Ovary (tissue), 9 donors: ENCODE measurements around the gene CYP2S1. TPM values are rescaled to one million over a fixed set of nuclear protein-coding genes. Genes with fewer than 3 reads are reported as not detected.

Experiments used
- DNase-seq, 5 donors: peaks; one replicate each; pipeline ENCODE4 v3.0.0-alpha.2; 2019 to 2020
- H3K27ac ChIP-seq, 2 donors: fragments of 200-600 bp; one replicate each; pipeline versions ENCODE4 v1.5.1 to v1.8.0; 2019 to 2022
- H3K27me3 ChIP-seq: fragments of 200-600 bp; one replicate; pipeline ENCODE4 v1.8.0; 2022
- H3K36me3 ChIP-seq: fragments of 200-600 bp; sonication (generic); one replicate; pipeline ENCODE4 v1.5.1; 2019
- H3K4me1 ChIP-seq: one replicate; pipeline ENCODE4 v1.8.1; 2013; ENCODE audit warnings: mild to moderate bottlenecking, moderate library complexity; ENCODE audit not compliant: insufficient read depth
- H3K4me3 ChIP-seq: fragments of 200-600 bp; sonication (generic); one replicate; pipeline ENCODE4 v1.5.1; 2017
- H3K9me3 ChIP-seq, 2 donors: fragments of 200-600 bp in 1 of 2; sonication (generic) in 1 of 2; one replicate each; pipeline versions ENCODE4 v1.5.1 to v1.8.1; 2013 to 2019; ENCODE audit warnings: mild to moderate bottlenecking in 1 of 2, moderate library complexity in 1 of 2
- EP300 ChIP-seq: sonication (generic); formaldehyde crosslinking; IDR thresholded peaks from one replicate; pipeline ENCODE4 v1.6.1; 2017; ENCODE audit warnings: antibody characterized with exemption
- POLR2A ChIP-seq: fragments of 450-650 bp; IDR thresholded peaks from one replicate; pipeline ENCODE4 v1.6.1; 2017; ENCODE audit warnings: antibody characterized with exemption, mild to moderate bottlenecking, moderate library complexity
- WGBS, 3 donors: extraction: QIAGEN DNeasy Blood & Tissue Kit in 1 of 3; methylation state at CpG; one replicate each; pipeline versions ENCODE4 v1.1.5 to v1.1.7; 2013 to 2017; 5-methylcytosine and 5-hydroxymethylcytosine counted together
- intact Hi-C, 4 donors: fragments of 100-400 bp; cut with DNase I; formaldehyde crosslinking; loops; one replicate each; pipeline versions ENCODE4 v1.11.0 to v1.15.1; 2022 to 2023
- polyA plus RNA-seq, 2 donors: library from polyadenylated mRNA; stranded (reverse); fragments of 200-250 nt in 1 of 2; fragments of 350-450 nt in 1 of 2; fragmentation: Illumina TruSeq in 1 of 2; extraction: RNeasy Lipid Tissue Mini Kit (QIAGEN cat#74804) in 1 of 2; gene quantifications; one replicate each; pipeline ENCODE4 v1.2.3, GENCODE V29; 2013 to 2014
- total RNA-seq, 7 donors: library from RNA; depleted of rRNA in 2 of 7; stranded (reverse); fragments of >200 nt in 2 of 7; fragmentation: NEBNext Ultra II Directional in 3 of 7; extraction: Animal tissue kit (Norgen Biotek cat#: 25700) in 3 of 7; gene quantifications; one replicate each; pipeline versions ENCODE4 v1.1.0 to v1.2.4, GENCODE V29; 2016 to 2023
- TF ChIP-seq, protein P1 (sequence below), 3 donors: fragments of 450-650 bp in 2 of 3; fragments of 200-600 bp in 1 of 3; IDR thresholded peaks; one replicate each; pipeline versions ENCODE4 v1.5.1 to v1.8.0; 2016 to 2022; ENCODE audit warnings: antibody characterized with exemption in 3 of 3, mild to moderate bottlenecking in 1 of 3
- donor health status: DM: no; HTN: no; CAD: no; lungs with moderate emphysema.
- donor health status: DM: no; HTN: no; CAD: no.
- donor health status: Bipolar disorder and iron deficiency.
- donor health status: DM: yes; HTN: yes; CAD: no.
- donor health status: DM: no; HTN: no; CAD: no.
- donor health status: DM: yes; HTN: yes; CAD: no.

Gene CYP2S1
- total and polyA plus RNA-seq, 9 donors, result 0.15 to 6.9 (median 1.1) TPM

GRCh38 chr19:41166944-41167804 is 25.8 kb upstream of the CYP2S1 start:
- Histone ChIP-seq H3K4me1 (no peaks in the 10 kb centered on the region), H3K9me3 (no peaks in the 10 kb centered on the region), H3K27me3 (no peaks in the 10 kb centered on the region), H3K36me3 (no peaks in the 10 kb centered on the region), H3K27ac (no peak overlapping the region), H3K4me3 (no peak overlapping the region)
- intact Hi-C loops, result no loop called here
- TF ChIP-seq POLR2A, result no peak
- TF ChIP-seq EP300, result no peak
- TF ChIP-seq, protein P1, sequence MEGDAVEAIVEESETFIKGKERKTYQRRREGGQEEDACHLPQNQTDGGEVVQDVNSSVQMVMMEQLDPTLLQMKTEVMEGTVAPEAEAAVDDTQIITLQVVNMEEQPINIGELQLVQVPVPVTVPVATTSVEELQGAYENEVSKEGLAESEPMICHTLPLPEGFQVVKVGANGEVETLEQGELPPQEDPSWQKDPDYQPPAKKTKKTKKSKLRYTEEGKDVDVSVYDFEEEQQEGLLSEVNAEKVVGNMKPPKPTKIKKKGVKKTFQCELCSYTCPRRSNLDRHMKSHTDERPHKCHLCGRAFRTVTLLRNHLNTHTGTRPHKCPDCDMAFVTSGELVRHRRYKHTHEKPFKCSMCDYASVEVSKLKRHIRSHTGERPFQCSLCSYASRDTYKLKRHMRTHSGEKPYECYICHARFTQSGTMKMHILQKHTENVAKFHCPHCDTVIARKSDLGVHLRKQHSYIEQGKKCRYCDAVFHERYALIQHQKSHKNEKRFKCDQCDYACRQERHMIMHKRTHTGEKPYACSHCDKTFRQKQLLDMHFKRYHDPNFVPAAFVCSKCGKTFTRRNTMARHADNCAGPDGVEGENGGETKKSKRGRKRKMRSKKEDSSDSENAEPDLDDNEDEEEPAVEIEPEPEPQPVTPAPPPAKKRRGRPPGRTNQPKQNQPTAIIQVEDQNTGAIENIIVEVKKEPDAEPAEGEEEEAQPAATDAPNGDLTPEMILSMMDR (IDR thresholded peaks at IDR 0.05), result no peak
- 87 to 89% (median 87%) methylated on average over 14 of the region's 14 CpGs for WGBS, 3 donors
- DNase-seq, result no peak

DNA sequence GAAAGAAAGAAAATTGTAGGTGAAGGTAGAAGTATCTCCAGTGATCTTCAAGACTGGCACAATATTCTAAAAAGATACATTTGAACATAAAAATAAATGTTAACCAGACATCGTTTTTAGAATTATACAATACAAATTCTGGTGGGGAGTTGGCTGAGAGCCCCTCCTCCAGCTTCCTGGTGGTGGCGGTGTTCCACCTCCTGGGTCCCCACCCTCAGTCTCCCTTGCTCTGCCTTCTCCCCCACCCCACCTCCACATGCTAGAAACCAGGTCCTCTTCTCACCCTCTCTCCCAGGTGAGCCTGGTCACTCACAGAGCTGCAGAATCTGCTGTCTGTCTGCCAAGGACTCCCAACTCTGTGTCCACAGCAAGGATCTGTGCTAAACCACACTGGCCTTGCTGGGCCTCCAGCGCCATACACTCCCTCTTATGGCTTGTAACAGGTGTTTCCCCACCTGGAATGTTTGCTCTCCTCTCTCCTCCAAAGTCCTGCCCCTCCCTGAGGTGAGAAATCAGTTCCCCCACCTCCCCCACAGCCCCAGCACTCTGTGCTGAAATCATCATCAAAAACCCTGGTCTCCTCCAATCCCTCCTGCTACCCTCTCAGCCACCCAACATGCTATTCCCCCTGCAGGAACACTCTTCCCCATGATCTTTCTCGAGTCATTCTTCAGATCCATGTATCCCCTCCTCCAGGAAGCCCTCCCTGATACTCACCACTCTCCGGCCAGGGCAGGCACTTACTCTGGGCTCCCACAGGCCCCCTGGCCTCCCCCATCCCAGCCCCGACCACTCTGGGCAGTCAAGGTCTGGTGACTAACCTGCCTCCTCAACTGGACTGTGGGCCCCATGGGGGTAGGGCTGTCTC is 20.5 kb upstream of the CYP2S1 start:
- H3K9me3 ChIP-seq, result no peaks in the 10 kb centered on the region
- WGBS, 3 donors, result 52 to 64% (median 55%) methylated on average over 6 of the region's 6 CpGs
- H3K27me3 ChIP-seq, result no peaks in the 10 kb centered on the region
- DNase-seq, result no peak
- intact Hi-C loops, result no loop called here
- TF ChIP-seq, protein P1 (IDR thresholded peaks at IDR 0.05), result no peak
- TF ChIP-seq EP300 (no peak), POLR2A (no peak)
- no peak overlapping the region for H3K4me3 ChIP-seq
- no peaks in the 10 kb centered on the region for H3K4me1 ChIP-seq
- no peak overlapping the region for H3K27ac ChIP-seq
- H3K36me3 ChIP-seq, result no peaks in the 10 kb centered on the region

- no peak overlapping the region for H3K27ac ChIP-seq
- no peak for DNase-seq
- no peaks in the 10 kb centered on the region for H3K9me3 ChIP-seq
- intact Hi-C loops, result no loop called here
- TF ChIP-seq, protein P1 (IDR thresholded peaks at IDR 0.05), result no peak
- H3K4me3 ChIP-seq, result no peak overlapping the region
- H3K4me1 ChIP-seq, result no peaks in the 10 kb centered on the region
- H3K27me3 ChIP-seq, result no peaks in the 10 kb centered on the region
- no peaks in the 10 kb centered on the region for H3K36me3 ChIP-seq
- 73 to 77% (median 74%) methylated on average over 15 of the region's 15 CpGs for WGBS, 3 donors
These were observed 18.6 kb upstream of the CYP2S1 start for GRCh38 chr19:41174297-41174928.
